Left hindlimb (tissue), 1 donor: ENCODE data around the gene SLC25A22.

Experiments
- DNase-seq: peaks from one replicate; pipeline ENCODE4 v3.0.0-alpha.2; 2018

Gene SLC25A22

GRCh38 chr11:798093-798713 is at the start of gene SLC25A22:
SLC25A22 (minus strand) TSS chr11:798281; CDS start chr11:795006, 3,275 bp downstream.
- DNase-seq = peak; percentile 87

DNA sequence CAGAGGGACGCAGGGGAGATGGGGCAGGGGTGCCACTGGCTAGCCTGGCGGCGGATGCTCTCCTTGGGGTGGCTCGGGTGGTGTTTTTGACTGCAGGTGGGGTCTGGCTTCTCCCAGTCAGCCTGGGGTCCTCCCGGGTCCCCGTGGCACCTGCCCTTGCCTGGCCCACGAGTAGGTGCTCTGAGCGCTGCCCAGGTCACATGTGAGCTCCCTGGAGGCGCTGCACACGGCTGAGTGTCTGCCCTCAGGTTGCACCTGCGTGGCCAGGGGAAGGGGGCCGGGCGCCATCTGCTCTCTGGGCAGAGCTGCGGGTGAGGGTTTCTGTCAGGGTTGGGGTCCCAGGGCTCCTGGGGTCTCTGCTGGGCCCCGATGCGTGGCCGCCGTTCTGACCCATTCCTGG is 49.8 kb upstream of the SLC25A22 start:
- no peak for DNase-seq

DNA sequence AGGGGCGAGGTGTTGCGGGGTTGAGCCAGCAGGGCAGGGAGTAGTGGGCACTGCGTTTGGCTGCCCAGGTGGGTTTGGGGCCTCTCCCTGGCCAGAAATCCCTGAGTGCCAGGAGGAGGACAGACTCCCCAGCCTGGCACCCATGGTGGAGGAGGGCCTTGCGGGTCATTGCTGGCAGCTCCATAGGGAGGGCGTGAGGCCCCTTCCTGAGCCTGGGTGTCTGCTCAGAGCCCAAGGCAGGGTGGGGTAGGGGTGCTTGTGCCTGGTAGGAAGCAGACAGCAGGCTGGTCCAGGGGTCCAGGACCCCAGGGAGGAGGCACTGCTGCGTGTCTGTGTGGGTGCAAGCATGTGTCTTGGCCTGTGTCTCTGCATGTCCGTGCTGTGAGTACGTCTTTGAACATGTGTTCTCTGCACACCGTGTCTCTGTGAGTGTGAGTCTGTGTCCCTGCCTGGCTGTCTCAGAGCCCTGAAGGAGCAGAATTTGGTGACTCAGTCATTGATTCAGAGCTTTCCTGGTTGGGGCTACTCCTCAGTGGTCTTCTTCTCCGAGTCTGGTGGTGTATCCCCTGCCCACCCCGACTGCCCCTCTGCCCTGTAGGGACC is 48.5 kb upstream of the SLC25A22 start:
- DNase-seq = no peak

DNA sequence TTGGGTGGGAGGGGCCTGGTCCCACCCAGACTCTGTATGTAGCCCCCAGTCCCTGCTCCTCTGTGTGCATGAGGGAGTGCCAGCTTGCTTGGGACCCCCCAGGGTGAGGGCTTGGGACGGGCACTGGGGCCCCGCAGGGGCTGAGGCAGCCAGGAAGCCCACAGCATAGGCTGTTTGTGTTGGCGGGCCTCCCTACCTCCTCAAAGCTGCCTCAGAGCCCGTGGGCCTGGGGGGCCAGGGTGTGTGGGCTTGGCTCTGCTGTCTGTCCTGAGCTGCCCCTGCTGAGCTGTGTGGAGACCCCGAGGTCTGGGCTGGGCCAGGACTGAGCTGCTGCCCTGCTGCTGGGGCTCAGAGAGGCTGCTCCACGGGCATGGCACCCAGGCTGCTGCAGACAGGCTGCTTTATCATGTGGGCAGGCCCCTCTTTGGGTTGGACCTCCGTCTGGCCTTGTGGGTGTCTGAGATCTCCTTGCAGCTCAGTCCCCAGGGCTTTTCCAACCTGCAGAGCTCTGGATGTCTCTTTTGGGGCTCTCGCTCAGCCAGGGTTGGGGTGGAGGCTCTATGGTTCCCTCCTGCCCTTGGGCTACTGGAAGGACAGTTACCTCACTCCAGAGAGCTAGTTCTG is 47.9 kb upstream of the SLC25A22 start:
- DNase-seq = peak; percentile 80

GRCh38 chr11:844693-845644 is 46.9 kb upstream of the SLC25A22 start:
- peak; percentile 97 for DNase-seq

DNA sequence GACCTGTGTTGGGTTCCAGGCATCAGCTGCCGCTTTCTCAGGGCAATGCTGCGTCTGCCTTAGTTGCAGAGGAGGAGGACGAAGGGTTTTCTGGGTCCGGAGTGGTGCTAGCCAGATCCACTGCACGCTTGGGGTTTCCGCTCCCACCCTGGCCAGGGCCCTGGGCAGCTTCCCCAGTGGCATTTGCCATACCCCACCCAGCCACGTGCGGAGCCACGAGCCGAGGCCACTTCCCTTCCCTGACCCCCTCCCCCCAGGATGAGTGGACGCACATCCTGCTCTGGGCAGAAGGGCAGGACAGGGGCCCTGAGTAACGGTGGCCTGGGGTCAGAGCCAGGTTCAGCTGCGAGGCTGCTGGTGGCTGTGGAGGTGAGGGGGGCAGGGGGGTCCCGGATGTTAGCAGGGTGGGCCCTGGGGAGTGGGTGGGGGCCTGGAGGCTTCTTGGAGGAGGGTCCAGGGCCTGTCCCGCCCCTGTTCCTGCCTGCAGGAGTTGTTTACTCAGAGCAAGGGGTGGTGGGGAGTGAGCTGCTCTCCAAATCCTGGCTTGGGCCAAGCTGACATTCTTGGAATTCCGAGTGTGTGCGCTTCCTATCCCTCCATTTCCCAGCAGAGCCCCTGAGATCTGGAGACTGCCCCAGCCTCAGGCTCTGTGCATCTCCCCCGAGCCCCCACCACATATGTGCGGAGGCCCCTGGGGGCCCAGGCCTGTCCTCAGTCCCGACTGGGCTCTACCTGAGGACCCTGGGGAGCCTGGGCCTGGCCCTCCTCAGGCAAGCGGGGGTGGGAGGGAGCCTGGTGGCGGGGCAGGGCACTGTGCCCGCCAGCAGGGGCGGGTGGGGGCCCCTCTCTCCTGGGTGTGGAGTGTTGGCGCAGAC is 46.0 kb upstream of the SLC25A22 start:
- peak; percentile 90 for DNase-seq

GRCh38 chr11:843086-843734 is 45.1 kb upstream of the SLC25A22 start:
- no peak for DNase-seq

DNA sequence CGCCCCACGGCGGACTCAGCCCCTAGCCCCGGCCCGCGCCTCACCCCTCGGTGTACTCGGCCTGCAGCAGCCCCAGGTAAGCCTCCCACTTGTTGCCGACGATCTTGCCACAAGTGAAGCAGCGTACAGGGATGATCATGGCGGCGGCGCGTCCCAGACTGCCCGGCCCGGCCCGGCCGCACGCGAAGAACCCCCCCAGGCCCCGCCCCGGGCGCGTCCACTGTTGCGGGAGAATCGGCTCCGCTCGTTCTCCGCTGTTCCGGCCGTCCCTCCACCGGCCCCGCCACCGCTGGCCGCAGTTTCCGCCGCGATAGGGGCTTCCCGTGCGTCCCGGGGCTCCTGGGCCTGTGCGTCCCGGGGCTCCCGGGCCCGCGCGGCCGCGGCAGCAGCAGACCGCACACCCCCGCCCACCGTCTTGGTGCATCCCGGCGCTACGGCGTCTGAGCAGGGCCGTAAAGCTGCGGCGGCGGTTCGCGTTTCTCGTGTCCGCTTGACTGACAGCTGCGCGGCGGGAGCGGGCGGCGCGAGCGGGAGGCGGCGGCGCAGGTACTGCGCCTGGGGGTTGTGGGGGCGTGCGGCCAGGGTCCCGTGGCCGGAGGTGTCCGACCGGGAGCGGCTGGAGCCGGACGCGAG is 44.4 kb upstream of the SLC25A22 start, which contains the start of the genes POLR2L and TSPAN4:
Gene POLR2L, minus strand, starts transcription at position 160 of the 633 bp plus-strand sequence. Its CDS starts 21 bp downstream, at position 139.
Gene TSPAN4, plus strand, starts transcription at position 483 of the 633 bp plus-strand sequence. CDS start 7,453 bp downstream, outside the sequence.
- peak; percentile 91 for DNase-seq

DNA sequence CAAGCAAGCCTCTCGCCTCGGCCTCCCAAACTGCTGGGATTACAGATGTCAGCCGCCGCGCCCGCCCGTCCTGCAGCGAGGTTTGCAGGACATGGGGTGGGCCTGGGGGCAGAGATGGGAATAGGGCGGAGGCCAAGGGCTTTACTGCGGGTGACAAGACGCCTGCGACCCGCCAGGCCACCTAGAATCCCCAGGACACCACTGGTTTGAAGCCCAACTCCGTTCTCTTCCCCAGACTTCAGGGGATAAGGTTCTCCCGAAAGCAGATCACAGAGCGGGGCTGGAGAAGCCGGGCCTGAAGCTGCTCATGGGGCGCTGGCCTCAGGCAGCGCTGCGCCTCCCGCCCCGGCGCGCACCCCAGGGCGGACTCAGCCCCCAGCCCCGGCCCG is 43.9 kb upstream of the SLC25A22 start:
- no peak for DNase-seq

- DNase-seq = no peak
These were observed 42.0 kb upstream of the SLC25A22 start for GRCh38 chr11:839875-840617.

DNA sequence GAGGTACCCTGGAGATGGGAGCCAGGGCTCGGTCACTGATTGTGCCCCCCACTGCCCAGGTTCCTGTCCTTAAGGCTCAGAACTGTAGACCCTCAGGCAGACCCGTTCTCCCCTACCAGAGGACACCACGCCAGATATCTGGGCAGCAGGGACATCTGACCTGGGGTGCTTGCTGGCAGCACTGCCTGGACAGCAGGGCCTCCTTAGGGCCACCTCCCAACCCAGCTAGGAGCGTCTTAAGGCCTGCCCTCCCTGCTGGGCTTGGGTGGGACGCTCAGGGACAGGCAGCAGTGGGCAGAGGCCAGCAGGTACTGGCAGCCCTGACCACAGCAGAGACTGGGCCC is 41.2 kb upstream of the SLC25A22 start:
- no peak for DNase-seq

- DNase-seq = no peak
These were observed 40.6 kb upstream of the SLC25A22 start for GRCh38 chr11:838441-839279.

GRCh38 chr11:837990-838307 is 39.9 kb upstream of the SLC25A22 start:
- no peak for DNase-seq

DNA sequence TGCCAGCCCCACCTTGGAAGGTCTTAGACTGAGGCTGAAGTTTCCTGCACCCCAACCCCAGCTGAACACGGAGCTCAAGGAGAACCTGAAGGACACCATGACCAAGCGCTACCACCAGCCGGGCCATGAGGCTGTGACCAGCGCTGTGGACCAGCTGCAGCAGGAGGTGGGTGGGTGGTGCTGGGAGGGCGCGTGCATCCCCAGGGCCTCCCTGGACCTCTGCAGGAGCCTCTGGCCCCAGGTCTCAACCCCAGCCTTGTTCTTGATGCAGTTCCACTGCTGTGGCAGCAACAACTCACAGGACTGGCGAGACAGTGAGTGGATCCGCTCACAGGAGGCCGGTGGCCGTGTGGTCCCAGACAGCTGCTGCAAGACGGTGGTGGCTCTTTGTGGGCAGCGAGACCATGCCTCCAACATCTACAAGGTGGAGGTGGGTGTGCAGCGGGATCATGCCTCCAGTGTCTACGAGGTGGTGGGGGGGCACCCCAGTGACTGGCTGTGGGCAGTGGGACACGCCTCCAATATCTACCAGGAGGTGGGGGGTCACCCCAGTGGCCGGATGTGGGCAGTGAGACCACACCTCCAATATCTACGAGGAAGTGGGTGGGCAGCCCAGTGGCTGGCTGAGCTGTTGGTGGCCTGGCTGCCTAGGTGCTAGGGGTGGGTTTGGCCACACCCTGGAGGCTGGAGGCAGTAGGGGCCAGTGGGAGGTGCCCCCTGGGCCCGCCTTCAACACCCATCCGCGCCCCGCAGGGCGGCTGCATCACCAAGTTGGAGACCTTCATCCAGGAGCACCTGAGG is 39.3 kb upstream of the SLC25A22 start:
- no peak for DNase-seq

GRCh38 chr11:836700-837099 is 38.6 kb upstream of the SLC25A22 start:
- DNase-seq = no peak

DNA sequence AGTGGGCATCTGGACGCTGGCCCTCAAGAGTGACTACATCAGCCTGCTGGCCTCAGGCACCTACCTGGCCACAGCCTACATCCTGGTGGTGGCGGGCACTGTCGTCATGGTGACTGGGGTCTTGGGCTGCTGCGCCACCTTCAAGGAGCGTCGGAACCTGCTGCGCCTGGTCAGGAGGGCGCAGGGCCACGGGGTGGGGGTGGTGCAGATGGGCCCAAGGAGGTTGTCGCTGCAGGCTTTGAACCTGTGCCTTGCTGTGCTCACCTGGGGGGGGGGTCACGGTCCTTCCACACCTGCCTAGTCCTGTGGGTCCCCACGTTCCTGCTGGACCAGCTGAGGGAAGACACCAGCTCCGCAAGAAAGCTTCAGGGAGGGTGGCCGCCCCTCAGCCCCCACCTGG is 38.2 kb upstream of the SLC25A22 start:
- no peak for DNase-seq

DNA sequence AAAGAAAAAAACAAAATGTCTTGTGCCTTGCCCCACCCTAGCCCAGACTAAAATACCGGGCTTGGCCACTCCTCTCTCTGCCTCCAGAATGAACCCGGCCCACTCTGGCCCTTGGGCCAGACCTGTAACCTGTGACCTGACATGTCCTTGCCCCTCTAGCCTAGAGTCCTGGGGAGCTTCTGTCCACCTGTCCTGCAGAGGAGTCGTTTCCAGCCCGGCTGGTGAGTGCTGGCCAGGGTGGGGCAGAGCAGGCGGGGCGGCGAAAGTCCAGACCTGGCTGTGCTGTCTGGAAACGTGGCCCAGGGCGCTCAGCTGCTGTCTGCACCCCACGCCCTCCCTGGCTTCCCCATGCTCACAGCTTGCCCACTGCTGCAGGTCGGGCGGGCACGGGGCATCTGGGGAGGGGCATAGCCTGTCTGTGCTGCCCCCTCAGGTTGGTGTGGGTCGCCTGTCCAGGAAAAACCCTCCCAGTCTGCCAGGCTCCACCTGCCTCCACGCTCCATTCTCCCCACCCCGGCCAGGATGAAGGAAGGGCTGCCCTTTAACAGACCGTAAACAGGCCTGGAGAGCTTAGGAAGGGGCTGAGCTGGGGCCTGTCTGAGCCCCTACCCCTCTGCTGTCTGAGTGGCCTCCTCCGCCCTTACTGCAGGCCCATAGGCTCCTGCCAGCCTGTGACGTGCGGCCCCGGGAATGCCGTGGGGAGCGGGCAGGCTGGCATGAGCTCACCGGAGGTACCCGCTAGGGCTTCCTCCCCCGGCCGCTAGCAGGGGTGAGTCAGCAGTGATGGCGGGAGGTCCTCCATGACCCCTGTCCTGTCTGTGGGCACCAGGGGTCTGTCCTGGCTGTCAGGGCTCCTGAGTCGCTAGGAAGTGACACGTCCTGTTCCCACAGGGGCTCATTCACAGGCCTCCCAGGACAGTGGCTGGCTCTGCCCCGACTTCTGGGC is 36.6 kb upstream of the SLC25A22 start:
- no peak for DNase-seq
